Thyroid gland (tissue), 4 donors: ENCODE measurements around the gene CMPK1.

ENCODE experiments used
- POLR2A ChIP-seq, 2 donors: fragments of 450-650 bp; IDR thresholded peaks; one replicate each; pipeline ENCODE4 v1.6.1; 2017; ENCODE audit warnings: antibody characterized with exemption in 2 of 2, mild to moderate bottlenecking in 2 of 2, moderate library complexity in 1 of 2
- TF ChIP-seq, protein P1 (sequence below), 6 experiments: fragments of 200-600 bp in 3 of 6; fragments of 450-650 bp in 3 of 6; sonication (generic) in 3 of 6; IDR thresholded peaks; one replicate each; pipeline ENCODE4 v1.5.1; 2016 to 2019; ENCODE audit warnings: antibody characterized with exemption in 6 of 6, mild to moderate bottlenecking in 2 of 6, inconsistent platforms in 1 of 6, moderate library complexity in 1 of 6

DNA sequence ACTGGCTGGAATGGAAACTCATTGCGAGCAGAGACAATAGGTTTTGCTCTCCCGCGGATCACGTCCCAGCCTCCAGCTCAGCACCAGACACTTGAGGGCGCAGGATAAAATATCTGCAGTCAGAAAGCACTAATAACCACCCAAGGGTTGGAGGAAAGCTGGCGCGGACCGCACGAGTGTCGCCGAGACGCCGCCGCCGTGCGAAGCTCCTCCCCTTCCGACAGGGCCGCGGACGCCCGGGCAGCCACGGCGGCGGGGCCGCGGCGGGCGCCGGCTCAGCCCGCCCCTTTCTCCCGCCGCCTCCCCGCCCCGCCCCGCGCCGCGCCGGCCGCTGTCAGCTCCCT lies at the start of gene CMPK1:
- TF ChIP-seq, protein P1, sequence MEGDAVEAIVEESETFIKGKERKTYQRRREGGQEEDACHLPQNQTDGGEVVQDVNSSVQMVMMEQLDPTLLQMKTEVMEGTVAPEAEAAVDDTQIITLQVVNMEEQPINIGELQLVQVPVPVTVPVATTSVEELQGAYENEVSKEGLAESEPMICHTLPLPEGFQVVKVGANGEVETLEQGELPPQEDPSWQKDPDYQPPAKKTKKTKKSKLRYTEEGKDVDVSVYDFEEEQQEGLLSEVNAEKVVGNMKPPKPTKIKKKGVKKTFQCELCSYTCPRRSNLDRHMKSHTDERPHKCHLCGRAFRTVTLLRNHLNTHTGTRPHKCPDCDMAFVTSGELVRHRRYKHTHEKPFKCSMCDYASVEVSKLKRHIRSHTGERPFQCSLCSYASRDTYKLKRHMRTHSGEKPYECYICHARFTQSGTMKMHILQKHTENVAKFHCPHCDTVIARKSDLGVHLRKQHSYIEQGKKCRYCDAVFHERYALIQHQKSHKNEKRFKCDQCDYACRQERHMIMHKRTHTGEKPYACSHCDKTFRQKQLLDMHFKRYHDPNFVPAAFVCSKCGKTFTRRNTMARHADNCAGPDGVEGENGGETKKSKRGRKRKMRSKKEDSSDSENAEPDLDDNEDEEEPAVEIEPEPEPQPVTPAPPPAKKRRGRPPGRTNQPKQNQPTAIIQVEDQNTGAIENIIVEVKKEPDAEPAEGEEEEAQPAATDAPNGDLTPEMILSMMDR (IDR thresholded peaks at IDR 0.05), result no peak
- TF ChIP-seq POLR2A (IDR thresholded peaks at IDR 0.05), result peak in 1 of 2 donors; percentile 63
